ENCODE data around the gene SLC11A1. TPM values are rescaled to one million over a fixed set of nuclear protein-coding genes. Genes with fewer than 3 reads are reported as not detected.

Gene SLC11A1
- total RNA-seq, 2 donors from 2014 or later, result 122 to 190 TPM

- peak overlapping the region; percentile 80 for H3K4me3 ChIP-seq
- H3K36me3 ChIP-seq, result no peaks in the 10 kb centered on the region
- H3K9me3 ChIP-seq, result no peaks in the 10 kb centered on the region
- peaks cover 0 to 20% of the 10 kb centered on the region in 2 donors for H3K4me1 ChIP-seq (ENCODE audit: control insufficient read depth in 1 of 2, low read depth in 2 of 2)
- no peaks in the 10 kb centered on the region for H3K27me3 ChIP-seq (replicated peaks; ENCODE audit: insufficient read depth)
- peak overlapping the region; percentile 92 to 95 for H3K27ac ChIP-seq
- DNase-seq (ENCODE audit: low spot score) (peak; percentile 53), ATAC-seq (ENCODE audit: insufficient number of reproducible peaks, low FRiP score, low read depth) (peak; percentile 41)
- no peak for TF ChIP-seq CTCF (IDR thresholded peaks at IDR 0.05)
These were observed 14.5 kb upstream of the SLC11A1 start for GRCh38 chr2:218367415-218368149.

GRCh38 chr2:218368150-218368528 lies 13.9 kb upstream of the SLC11A1 start:
- H3K4me1 ChIP-seq (ENCODE audit: control insufficient read depth in 1 of 2, low read depth in 2 of 2), result peaks cover 0 to 20% of the 10 kb centered on the region in 2 donors
- DNase-seq (ENCODE audit: low spot score) (no peak), ATAC-seq (ENCODE audit: insufficient number of reproducible peaks, low FRiP score, low read depth) (no peak)
- no peaks in the 10 kb centered on the region for H3K36me3 ChIP-seq
- no peak for TF ChIP-seq CTCF (IDR thresholded peaks at IDR 0.05)
- H3K27me3 ChIP-seq (replicated peaks; ENCODE audit: insufficient read depth), result no peaks in the 10 kb centered on the region
- H3K9me3 ChIP-seq, result no peaks in the 10 kb centered on the region
- peak overlapping the region; percentile 92 to 95 for H3K27ac ChIP-seq
- peak overlapping the region; percentile 80 for H3K4me3 ChIP-seq

- Histone ChIP-seq H3K36me3 (no peaks in the 10 kb centered on the region), H3K4me1 (ENCODE audit: control insufficient read depth in 1 of 2, low read depth in 2 of 2) (peaks cover 0 to 20% of the 10 kb centered on the region in 2 donors), H3K9me3 (no peaks in the 10 kb centered on the region), H3K4me3 (peak overlapping the region; percentile 80), H3K27ac (peak overlapping the region; percentile 92 to 95), H3K27me3 (replicated peaks; ENCODE audit: insufficient read depth) (no peaks in the 10 kb centered on the region)
- TF ChIP-seq CTCF (IDR thresholded peaks at IDR 0.05), result no peak
- DNase-seq (ENCODE audit: low spot score) (no peak), ATAC-seq (ENCODE audit: insufficient number of reproducible peaks, low FRiP score, low read depth) (no peak)
These were observed 13.4 kb upstream of the SLC11A1 start for GRCh38 chr2:218368621-218369153.

GRCh38 chr2:218369330-218369729 lies 12.7 kb upstream of the SLC11A1 start:
- Histone ChIP-seq H3K27me3 (replicated peaks; ENCODE audit: insufficient read depth) (no peaks in the 10 kb centered on the region), H3K4me1 (ENCODE audit: control insufficient read depth in 1 of 2, low read depth in 2 of 2) (peaks cover 0 to 20% of the 10 kb centered on the region in 2 donors), H3K4me3 (no peak overlapping the region), H3K36me3 (no peaks in the 10 kb centered on the region), H3K9me3 (no peaks in the 10 kb centered on the region), H3K27ac (peak overlapping the region; percentile 92 to 95)
- TF ChIP-seq CTCF (IDR thresholded peaks at IDR 0.05), result no peak
- ATAC-seq (ENCODE audit: insufficient number of reproducible peaks, low FRiP score, low read depth) (no peak), DNase-seq (ENCODE audit: low spot score) (no peak)

GRCh38 chr2:218370410-218371063 lies 11.5 kb upstream of the SLC11A1 start:
- ATAC-seq (ENCODE audit: insufficient number of reproducible peaks, low FRiP score, low read depth) (peak; percentile 63), DNase-seq (ENCODE audit: low spot score) (no peak)
- Histone ChIP-seq H3K27me3 (replicated peaks; ENCODE audit: insufficient read depth) (no peaks in the 10 kb centered on the region), H3K4me3 (no peak overlapping the region), H3K4me1 (ENCODE audit: control insufficient read depth in 1 of 2, low read depth in 2 of 2) (peaks cover 0 to 20% of the 10 kb centered on the region in 2 donors), H3K9me3 (no peaks in the 10 kb centered on the region), H3K27ac (peak overlapping the region; percentile 63 to 92), H3K36me3 (no peaks in the 10 kb centered on the region)
- no peak for TF ChIP-seq CTCF (IDR thresholded peaks at IDR 0.05)
